Activated effector memory CD4-positive, alpha-beta T cell treated with anti-CD3 and anti-CD28 coated beads, Interleukin-2, amount 50 U/mL, for 16 hours (primary cell): Measurements from ENCODE around the gene AFF3.

Experiments used
- DNase-seq: peaks from one replicate; pipeline ENCODE4 v3.0.0-alpha.2; 2020

Gene AFF3

GRCh38 chr2:100066246-100066645 is 76.1 kb downstream of the AFF3 start:
- no peak for DNase-seq

GRCh38 chr2:100064592-100065428 is 77.6 kb downstream of the AFF3 start:
- DNase-seq: no peak

DNA sequence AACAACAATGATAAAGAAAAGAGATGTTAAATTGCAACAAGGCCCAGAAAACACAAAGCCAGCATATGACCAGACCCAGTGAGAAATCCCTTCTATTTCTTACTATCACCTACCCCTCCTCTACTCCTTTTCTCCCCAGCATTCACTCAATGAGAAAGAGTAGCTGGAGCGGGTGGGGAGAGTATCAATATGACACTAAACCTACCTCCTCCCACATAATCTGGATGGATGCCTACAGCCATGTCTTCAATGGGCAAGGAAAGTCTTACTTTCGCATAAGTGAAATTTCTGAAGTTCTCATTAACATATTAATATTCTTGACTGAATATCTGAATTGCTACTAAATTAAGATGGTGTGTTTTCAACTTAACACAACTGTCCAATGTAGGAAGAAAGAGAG is 78.2 kb downstream of the AFF3 start:
- no peak for DNase-seq

- DNase-seq: no peak
Measured at GRCh38 chr2:100063459-100063953, 78.9 kb downstream of the AFF3 start.

DNA sequence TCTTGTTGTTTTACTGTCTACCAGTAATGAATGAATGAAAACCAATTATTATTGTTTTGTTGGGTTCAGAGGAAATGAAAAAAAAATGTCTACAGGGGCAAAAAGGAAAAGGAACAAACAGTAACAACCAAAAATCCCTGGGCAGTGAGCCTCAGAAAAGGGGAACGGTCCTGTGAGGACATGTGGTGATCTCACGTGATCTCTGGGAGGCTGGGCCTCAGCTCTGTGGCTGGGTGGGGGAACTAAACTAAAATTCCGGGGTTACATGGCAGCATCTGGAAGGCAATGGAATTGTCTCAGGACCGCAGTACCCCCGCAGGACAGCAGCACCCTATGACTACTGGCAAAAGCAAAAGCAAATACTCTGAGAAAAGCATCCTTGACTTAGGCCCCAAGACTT is 80.1 kb downstream of the AFF3 start:
- no peak for DNase-seq

DNA sequence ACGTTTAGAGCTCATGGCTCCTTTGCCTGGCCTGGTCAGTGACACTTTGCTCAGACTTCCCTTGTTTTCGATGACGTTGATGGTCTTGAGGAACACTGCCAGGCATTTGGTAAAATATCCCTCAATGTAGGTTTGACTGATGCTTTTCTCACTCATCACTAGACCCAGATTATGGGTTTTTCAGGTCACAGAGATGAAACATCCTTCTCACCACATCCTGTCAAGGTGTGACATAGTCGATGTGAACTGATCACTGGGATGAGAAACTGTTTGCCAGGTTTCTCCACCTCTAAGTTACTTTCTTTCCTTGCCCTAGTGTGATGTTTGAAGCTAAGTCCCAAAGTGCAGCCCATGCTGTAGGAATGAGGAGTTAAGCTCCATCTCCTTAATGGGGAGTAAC is 81.5 kb downstream of the AFF3 start:
- DNase-seq: no peak

DNA sequence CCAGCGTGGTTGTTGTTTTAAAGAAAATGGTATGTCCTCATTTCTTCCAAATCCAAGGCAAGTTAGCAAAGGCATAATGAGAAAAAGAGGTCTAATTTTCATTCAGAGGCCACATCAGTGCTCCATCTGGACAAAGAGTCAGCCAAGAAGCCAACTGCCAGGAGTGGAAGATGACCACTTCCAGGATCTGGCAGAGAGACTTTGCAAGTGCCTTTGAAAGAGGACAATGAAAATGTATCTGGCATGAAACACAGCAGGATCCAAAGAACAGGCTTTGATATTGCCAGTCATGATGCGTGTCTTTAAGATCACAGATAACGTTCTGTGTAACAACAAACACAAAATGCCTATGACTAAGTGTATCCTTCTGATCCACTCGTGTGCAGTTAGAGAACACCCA is 82.8 kb downstream of the AFF3 start:
- DNase-seq: no peak

GRCh38 chr2:100057901-100058261 is 84.5 kb downstream of the AFF3 start:
- DNase-seq: no peak

DNA sequence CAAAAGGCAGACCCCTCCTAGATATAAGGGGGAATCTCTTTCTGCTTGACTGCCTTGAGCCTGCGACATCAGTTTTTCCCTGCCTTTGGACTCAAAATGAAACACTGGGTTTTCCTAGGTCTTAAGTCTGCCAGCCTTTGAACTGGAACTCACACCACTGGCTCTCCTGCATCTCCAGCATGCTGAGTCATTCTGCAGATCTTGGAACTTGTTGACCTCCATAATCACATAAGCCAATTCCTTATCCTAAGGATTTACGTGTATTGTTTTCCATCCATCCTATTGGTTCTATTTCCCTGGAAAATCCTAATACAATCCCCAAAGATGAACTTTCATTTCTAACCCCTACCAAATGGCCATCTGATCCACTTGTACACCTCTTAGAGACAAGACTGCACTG is 88.0 kb downstream of the AFF3 start:
- no peak for DNase-seq

GRCh38 chr2:100053087-100053885 is 89.1 kb downstream of the AFF3 start:
- DNase-seq: no peak

DNA sequence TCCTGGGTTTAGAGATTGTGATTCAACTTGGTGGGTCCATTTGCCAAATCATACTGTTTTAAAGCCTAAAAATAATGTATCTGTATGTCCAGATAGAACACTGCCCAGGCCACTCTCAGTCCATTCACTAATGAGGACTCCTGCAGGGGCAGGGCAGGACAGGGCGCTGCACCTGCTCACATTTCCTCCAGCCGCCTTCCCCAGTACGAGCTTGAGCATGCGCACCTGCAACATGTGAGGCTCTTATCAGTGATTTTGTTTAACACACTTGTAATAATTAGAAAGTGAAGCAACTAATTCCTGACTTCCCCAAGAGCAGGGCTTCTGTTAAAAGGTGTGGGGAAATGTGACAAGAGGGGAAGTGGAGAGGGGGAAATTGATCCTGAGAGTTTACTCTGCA is 89.7 kb downstream of the AFF3 start:
- no peak for DNase-seq

DNA sequence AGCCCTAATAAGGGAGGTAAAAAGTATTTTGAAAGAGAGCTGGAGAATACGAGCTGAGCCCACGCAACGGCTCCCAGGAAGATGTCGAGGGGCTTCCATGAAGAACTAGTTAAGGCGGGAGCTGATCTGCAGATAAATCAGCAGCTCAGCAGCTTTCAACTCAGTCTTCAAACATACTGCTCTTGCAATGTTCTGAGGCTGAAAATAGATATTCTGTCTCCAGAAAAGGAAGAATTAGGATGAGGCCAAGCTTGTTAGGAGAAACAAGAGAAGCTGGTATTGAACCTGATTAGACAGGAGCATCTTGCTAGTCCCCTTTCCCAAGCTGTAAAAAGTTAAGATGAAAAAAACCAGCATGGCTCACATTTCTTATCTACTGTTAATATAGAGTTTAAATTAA is 91.1 kb downstream of the AFF3 start:
- DNase-seq: no peak

GRCh38 chr2:100050685-100051084 is 91.7 kb downstream of the AFF3 start:
- DNase-seq: no peak

DNA sequence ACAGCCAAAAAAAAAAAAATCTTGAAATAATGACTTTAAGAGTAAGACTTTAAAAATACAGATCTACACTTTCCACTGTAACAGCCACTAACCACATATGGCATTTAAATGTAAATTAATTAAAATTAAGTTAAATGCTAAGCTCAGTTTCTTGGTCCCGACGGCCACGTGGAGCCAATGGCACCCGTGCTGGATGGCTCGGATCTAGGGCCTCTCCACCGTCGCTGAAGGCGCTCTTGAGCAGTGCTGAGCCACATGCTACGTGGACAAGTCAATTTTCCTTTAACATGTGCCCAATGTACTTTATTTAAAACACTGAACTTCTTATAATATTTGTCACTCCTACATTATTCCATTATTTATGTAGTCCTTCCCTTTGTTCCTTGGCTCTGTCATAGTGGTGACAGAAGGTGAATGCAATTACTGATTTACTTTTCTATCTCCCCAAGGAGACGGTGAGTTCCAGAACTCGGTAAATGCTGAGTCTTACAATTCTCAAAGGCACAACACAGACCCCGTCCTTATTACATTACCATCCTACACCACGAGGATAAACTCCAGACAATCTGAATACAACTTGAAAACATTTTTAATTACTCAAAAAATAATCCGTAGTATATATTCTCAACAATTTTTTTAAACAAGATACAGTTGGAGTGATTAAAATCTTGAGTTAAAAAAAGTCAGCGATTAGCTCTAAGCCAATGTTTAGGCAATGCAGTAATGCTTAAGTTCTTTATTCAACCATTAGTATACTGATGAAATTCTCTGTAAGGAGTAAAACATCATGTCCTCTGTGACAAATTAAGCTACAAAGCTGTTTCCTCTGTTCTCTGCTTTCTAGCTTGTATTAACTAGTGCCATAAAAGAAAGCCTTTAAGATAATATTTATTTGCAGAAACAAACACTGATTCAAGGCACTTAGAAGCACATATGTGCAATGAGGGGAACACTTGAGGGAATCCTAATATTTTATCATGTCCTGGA is 95.1 kb downstream of the AFF3 start:
- no peak for DNase-seq

DNA sequence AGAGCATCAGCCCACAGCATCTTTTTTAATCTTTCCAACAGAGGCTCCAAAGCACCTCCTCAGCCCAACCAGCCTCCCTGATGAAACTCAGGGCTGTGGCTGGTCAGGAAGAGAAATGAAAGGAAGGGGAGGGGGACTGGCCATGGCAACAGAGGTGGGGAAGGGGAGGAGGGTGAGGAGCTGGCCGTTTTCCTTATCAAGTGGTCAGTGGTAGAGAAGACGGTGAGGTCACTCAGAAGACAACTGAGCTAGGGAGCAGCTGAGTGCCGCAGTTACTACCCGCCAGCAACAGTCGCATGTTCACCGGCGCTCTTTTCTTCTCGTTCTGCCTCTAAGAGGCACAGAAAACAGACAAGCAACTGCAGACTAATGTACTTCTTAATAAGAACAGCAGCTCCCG is 97.4 kb downstream of the AFF3 start:
- DNase-seq: no peak

- no peak for DNase-seq
Measured at GRCh38 chr2:100043891-100044255, 98.5 kb downstream of the AFF3 start.

- DNase-seq: no peak
Measured at GRCh38 chr2:100043081-100043890, 99.1 kb downstream of the AFF3 start.

DNA sequence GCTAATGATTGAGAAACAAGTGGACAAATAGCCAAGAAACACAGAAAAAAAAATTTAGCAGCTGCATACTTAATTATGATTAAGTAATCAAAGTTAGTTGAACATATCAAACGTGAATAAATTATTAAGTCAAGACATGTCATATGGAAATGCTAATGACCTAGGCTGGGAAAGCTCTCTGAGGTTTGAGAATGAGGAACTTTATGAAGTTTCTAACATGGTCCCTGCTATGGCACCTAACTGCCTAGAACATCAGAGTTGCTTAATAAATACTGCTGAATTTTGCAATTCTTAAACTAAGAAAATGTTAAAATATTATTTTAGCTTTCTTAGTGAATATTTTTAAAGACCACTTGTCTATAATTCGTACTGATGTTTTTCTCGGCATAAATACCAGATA is 99.8 kb downstream of the AFF3 start:
- no peak for DNase-seq

DNA sequence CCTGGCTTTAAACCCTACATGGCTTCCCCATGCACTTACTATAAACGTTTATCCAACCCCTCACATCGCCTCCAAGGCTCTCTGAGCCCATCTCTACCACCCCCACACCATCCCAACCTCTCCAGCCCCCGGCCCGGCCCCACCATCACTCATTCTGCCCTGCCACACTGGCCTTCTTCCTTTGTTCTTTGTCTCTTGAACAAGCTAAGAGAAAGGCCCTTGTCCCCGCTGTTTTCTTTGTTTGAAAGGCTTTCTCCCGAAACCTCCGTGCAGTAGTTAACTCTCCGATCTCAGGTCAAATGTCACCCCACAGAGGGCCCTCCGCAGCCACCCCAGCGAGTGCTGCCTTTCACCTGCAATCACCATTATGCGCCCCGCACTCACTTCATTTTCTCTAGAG is 100.4 kb downstream of the AFF3 start:
- no peak for DNase-seq

DNA sequence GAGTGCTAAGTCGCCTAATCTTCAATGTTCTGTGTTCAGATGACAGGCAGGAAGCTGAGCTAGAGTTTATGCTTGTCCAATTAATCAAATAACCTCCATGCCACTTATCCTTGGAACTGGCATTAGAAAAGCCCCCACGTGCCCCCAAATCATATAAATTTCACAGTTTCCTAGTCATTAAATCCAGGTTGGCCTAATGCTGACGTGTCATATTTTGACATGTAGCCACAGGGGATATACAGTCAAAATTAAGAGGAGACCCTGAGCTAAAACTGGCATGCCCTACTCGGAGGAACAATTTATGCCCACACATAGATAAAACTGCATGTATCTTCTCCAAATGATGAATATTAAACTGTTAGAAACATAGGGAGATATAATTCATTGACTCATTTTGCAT is 101.0 kb downstream of the AFF3 start:
- no peak for DNase-seq

DNA sequence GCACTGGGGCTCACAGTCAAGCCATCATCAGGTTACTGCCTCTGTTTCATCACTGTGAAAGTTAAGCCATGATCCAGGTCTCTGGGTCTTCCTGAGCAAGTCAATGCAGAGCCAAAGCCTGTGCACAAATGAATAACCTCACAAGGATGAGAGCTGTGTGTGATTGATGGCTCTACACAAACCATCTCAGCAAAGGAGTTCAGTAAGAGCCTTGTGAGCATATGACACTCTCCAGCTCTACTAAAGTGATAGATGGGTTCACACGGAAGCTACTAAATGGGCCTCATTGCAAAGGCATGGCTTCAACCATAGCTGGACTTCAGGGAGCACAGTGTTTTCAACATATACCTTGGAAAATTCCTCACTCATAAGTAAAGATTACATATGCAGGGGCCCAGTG is 101.5 kb downstream of the AFF3 start:
- DNase-seq: no peak

DNA sequence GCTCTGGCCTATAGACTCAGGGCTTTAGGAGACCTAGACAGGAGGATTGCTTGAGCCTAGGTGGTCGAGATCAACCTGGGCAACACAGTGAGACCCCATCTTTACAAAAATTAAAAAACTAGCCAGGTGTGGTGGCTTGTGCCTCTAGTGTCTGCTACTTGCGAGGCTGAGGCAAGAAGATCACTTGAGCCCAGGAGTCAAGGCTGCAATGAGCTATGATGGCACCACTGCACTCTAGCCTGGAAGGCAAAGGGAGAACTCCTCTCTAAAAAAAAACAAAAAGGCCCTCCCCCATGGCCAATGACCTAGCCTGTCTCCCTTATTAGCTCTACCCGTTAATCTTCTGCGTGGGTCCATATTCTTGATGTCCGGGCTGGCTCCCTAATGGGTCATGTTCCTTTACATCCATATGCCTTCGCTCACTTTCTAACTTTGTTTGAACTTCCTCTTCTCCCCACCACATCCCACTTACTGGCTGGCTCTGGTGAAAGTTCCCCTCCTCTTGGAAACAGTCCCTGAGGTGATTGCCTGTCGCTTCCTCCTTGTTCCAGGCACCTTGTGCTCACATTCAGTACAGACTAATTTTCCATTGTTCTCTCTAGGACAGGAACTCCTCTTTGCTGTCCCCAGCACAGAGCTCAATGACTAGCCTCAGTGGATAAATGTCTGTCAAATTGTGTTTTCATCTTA is 103.0 kb downstream of the AFF3 start:
- no peak for DNase-seq
